Activated CD4-positive, CD25-positive, alpha-beta regulatory T cell treated with anti-CD3 and anti-CD28 coated beads, Interleukin-2, amount 50 U/mL, for 72 hours (primary cell): ENCODE results near the gene FGF4.

Source experiments
- DNase-seq: peaks from one replicate; pipeline ENCODE4 v3.0.0; 2021

Gene FGF4

GRCh38 chr11:69775163-69775755, at the start of gene FGF4:
Gene FGF4 (minus strand): TSS chr11:69775341. CDS start chr11:69775084, 257 bp downstream.
- no peak for DNase-seq

GRCh38 chr11:69823641-69824265, 48.6 kb upstream of the FGF4 start:
- no peak for DNase-seq

- no peak for DNase-seq
These were observed 47.7 kb upstream of the FGF4 start for GRCh38 chr11:69822676-69823494.

- no peak for DNase-seq
These were observed 46.4 kb upstream of the FGF4 start for GRCh38 chr11:69821511-69822040.

- no peak for DNase-seq
These were observed 45.3 kb upstream of the FGF4 start for GRCh38 chr11:69820441-69820840.

- DNase-seq: no peak
These were observed 44.5 kb upstream of the FGF4 start for GRCh38 chr11:69819541-69820070.

GRCh38 chr11:69818603-69819441, 43.7 kb upstream of the FGF4 start, which contains the start of gene FGF3:
Gene FGF3 (minus strand): TSS chr11:69819416. CDS start chr11:69818933, 483 bp downstream.
- DNase-seq: no peak

GRCh38 chr11:69818231-69818602, 43.1 kb upstream of the FGF4 start:
- DNase-seq: no peak

GRCh38 chr11:69817265-69818230, 42.4 kb upstream of the FGF4 start:
- DNase-seq: no peak

GRCh38 chr11:69816671-69817070, 41.5 kb upstream of the FGF4 start:
- no peak for DNase-seq

- DNase-seq: no peak
These were observed 40.8 kb upstream of the FGF4 start for GRCh38 chr11:69815973-69816372.

GRCh38 chr11:69814902-69815301, 39.8 kb upstream of the FGF4 start:
- no peak for DNase-seq

- DNase-seq: no peak
These were observed 39.3 kb upstream of the FGF4 start for GRCh38 chr11:69814411-69814810.

- no peak for DNase-seq
These were observed 38.7 kb upstream of the FGF4 start for GRCh38 chr11:69813839-69814238.

GRCh38 chr11:69812946-69813345, 37.8 kb upstream of the FGF4 start:
- no peak for DNase-seq

- DNase-seq: no peak
These were observed 37.1 kb upstream of the FGF4 start for GRCh38 chr11:69812256-69812655.

GRCh38 chr11:69811431-69811830, 36.3 kb upstream of the FGF4 start:
- DNase-seq: no peak

- DNase-seq: no peak
These were observed 35.4 kb upstream of the FGF4 start for GRCh38 chr11:69810289-69811118.

- no peak for DNase-seq
These were observed 33.5 kb upstream of the FGF4 start for GRCh38 chr11:69808667-69809086.

- no peak for DNase-seq
These were observed 32.1 kb upstream of the FGF4 start for GRCh38 chr11:69807106-69807815.
